Stimulated activated CD4-positive, alpha-beta T cell treated with anti-CD3 and anti-CD28 coated beads, TNF-alpha, amount 100 ng/mL, for 24 hours (primary cell): Measurements from ENCODE around the gene RSPO3.
"Not testable (repeated sequence)": the region's sequence is repeated elsewhere in the genome, so short reads cannot be mapped to it uniquely, and the experiment has no call there.

Experiments
- DNase-seq, 3 experiments: peaks; one replicate each; pipeline ENCODE4 v3.0.0-alpha.2; 2020; ENCODE audit warnings: low read depth in 3 of 3

The RSPO3 gene

GRCh38 chr6:127202676-127203075 is 84.2 kb downstream of the RSPO3 start:
- no peak for DNase-seq

DNA sequence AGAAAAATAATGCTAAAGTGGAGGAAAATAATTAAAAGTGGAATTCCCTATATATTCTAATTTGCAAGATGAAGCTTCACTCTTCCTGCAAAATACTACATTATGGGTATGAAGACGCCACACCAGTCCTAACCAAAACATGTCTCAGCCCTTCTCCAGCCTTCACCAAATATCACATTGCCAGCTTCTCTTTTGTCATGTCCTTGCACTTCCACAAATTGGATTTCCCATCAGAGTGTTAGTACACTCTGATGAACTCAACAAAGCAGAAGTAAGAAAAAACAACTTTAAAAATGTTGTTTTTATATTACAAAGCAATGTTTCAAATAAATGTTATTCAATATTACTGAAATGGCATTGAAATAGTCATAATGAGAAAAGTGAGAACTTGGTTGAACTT is 85.8 kb downstream of the RSPO3 start:
- DNase-seq, result no peak

GRCh38 chr6:127205036-127205435 is 86.6 kb downstream of the RSPO3 start:
- DNase-seq, result no peak

GRCh38 chr6:127206531-127207095 is 88.1 kb downstream of the RSPO3 start:
- no peak for DNase-seq

DNA sequence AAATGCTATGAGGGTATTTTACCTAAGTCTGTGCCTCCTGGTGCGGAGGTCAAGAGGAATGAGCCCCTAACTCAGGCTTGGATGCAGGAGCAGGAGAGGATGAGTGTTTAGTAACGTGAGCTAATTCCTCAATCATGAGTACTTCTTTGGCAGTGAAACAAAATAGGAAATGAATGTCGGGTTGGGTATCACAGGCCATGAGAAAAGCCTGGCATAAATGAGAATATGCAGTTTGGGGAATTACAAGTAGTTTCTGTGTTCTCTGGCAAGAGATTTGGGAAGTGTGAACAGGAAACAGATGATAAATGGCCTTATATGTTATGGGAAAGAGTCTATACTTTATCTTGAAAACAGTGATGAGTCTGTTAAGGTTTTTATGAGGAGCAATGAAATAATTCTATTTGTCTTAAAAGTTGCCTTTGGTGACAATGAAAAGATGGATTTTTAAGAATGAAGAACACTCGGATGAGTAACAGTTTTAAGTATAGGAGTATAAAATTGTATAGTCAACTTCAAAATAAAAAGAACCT is 89.2 kb downstream of the RSPO3 start:
- DNase-seq, result no peak

DNA sequence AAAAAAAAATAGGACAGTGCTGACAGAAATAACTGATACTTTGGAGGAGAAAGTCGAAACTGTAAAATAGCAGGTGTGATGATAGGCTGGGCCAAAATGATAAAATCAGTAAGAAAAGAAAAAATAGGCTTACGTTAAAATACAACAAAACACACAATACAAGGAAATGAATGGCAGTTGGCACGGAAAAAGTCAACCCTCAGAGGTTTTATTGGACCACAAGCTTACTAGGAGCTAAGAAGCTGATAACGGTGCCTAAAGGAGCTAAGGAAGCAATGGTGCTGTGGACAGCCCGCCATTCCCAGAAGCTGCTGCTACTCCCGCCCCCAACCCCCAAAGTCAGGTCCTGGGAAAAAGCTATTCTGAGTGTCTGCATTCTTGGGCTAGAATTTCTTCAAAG is 92.3 kb downstream of the RSPO3 start:
- no peak for DNase-seq

DNA sequence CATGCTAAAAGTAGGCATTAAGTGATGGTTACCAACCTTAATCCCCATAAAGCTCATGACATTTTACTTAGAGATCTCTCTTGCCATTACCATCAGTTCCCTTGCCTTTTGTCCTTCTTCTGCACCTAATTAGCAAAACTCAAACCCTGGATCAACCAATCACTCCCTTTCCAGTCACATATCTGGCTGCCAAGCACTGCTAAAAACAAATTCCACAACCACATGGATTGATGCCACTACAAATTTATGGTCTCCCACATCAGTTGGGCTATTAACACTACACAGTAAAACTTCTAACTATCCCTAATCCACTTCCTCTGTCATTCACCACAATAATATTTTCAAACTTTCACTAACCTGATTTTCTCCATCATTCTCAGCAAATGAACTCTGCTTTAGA is 93.9 kb downstream of the RSPO3 start:
- DNase-seq, result no peak

DNA sequence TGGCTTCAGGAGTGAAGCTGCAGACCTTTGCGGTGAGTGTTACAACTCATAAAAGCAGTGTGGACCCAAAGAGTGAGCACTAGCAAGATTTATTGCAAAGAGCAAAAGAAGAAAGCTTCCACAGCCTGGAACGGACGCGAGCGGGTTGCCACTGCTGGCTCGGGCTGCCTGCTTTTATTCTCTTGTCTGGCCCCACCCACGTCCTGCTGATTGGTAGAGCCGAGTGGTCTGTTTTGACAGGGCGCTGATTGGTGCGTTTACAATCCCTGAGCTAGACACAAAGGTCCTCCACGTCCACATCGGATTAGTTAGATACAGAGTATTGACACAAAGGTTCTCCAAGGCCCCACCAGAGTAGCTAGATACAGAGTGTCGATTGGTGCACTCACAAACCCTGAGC is 95.6 kb downstream of the RSPO3 start:
- not testable (repeated sequence) for DNase-seq

- not testable (repeated sequence) for DNase-seq
Measured at GRCh38 chr6:127214531-127214930, 96.1 kb downstream of the RSPO3 start.

- no peak for DNase-seq
Measured at GRCh38 chr6:127215931-127216330, 97.5 kb downstream of the RSPO3 start.

DNA sequence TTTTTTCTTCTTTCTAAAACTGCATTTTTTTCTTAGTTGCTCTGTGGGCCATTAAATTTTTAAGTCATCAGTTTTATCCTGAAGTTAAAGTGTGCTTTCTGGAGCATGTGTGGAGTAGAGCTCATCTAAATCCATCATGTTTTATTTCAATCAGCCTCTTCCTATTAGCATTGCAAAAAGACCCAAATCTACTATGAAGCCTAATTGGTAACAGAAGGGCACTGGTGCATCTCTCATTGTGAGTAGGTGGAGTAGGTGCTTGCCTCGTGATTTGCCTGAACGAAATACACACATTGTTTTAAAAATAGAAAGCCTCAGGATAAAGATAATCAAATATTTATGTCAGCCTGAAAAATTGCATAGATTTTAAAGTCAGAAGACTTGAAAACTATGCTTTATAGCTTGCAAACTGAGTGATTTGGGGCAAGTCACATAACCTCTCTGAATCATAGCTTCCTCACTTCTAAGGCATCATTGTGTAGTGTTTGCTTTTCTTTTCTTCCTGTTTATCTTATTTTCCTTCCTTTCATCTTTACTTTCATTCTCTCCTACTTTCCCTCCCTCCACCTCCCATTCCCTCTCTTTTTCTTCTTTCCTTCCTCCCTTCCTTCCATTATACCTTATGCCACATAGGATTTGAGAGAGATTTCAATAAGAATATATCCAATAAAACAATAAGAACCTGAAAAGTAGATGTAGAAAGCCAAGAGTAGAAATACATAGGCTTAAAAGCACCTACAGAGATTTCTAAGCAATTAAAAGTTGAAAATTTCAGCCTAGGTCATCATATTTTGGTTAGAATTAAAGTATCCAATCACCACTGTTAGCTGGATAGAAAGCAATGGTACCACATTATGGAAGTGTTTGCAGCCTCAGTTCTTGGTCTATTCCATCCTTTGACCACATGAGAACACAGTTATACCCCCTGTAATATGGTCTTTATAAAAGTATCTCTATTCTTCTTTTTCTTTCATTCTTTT is 98.6 kb downstream of the RSPO3 start:
- no peak for DNase-seq

- DNase-seq, result no peak
Measured at GRCh38 chr6:127219869-127220268, 101.4 kb downstream of the RSPO3 start.

DNA sequence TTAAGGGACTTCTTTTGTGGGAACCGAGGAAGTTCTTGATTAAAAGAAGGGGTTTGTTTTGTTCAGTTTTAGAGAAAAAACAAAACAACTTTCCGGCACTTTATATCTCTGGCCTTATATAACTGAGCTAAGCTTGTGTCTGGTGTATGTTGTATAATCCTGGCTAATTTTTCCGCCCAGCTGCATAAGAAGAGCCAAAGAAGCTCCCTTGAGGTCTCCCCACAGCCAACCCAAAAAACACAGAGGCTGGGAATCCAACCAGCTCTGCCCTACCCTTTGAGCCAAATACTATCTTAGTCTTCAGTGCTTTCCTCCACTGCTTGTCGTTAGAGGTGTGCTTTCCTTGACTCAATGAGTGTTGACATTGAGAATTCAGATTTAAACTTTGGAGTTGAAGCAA is 102.7 kb downstream of the RSPO3 start:
- no peak for DNase-seq

GRCh38 chr6:127222418-127222817 is 103.9 kb downstream of the RSPO3 start:
- DNase-seq, result no peak

- no peak for DNase-seq
Measured at GRCh38 chr6:127225497-127225896, 107.0 kb downstream of the RSPO3 start.

DNA sequence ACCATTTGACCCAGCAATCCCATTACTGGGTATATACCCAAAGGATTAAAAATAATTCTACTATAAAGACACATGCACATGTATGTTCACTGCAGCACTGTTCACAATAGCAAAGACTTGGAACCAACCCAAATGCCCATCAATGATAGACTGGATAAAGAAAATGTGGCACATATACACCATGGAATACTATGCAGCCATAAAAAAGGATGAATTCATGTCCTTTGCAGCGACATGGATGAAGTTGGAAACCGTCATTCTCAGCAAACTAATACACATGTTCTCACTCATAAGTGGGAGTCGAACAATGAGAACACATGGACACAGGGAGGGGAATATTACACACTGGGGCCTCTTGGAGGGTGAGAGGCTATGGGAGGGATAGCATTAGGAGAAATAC is 115.3 kb downstream of the RSPO3 start:
- not testable (repeated sequence) for DNase-seq

GRCh38 chr6:127243501-127243900 is 125.0 kb downstream of the RSPO3 start:
- DNase-seq, result no peak
